GM12891 (cell line): ENCODE results near the gene IARS1.

Experiments used
- DNase-seq: peaks from one replicate; pipeline ENCODE4 v3.0.0; 2011; ENCODE audit warnings: low spot score; ENCODE audit not compliant: insufficient read length
- FAIRE-seq: peaks from 2 replicates; lab custom pipeline; 2011; peaks lifted over from hg19 to GRCh38; lab: Jason Lieb, UNC
- PAX5 ChIP-seq: IDR thresholded peaks from 2 replicates; pipeline ENCODE4 v1.6.1; 2011; ENCODE audit warnings: low read length, moderate library complexity, mild to moderate bottlenecking; ENCODE audit not compliant: insufficient read depth, severe bottlenecking
- POLR2A ChIP-seq: IDR thresholded peaks from 2 replicates; pipeline ENCODE4 v1.6.1; 2011; ENCODE audit warnings: low read depth, low read length, control low read depth
- POLR2AphosphoS5 ChIP-seq: IDR thresholded peaks from 2 replicates; pipeline ENCODE4 v1.6.1; 2011; ENCODE audit warnings: low read depth, low read length, control low read depth
- POU2F2 ChIP-seq: IDR thresholded peaks from 2 replicates; pipeline ENCODE4 v1.6.1; 2011; ENCODE audit warnings: low read depth, mild to moderate bottlenecking, control low read depth, low read length, moderate library complexity
- SPI1 ChIP-seq: IDR thresholded peaks from 2 replicates; pipeline ENCODE4 v1.6.1; 2011; ENCODE audit warnings: low read depth, low read length, control low read depth
- TAF1 ChIP-seq: IDR thresholded peaks from 2 replicates; pipeline ENCODE4 v1.6.1; 2011; ENCODE audit warnings: low read depth, low read length, control low read depth

Gene IARS1

DNA sequence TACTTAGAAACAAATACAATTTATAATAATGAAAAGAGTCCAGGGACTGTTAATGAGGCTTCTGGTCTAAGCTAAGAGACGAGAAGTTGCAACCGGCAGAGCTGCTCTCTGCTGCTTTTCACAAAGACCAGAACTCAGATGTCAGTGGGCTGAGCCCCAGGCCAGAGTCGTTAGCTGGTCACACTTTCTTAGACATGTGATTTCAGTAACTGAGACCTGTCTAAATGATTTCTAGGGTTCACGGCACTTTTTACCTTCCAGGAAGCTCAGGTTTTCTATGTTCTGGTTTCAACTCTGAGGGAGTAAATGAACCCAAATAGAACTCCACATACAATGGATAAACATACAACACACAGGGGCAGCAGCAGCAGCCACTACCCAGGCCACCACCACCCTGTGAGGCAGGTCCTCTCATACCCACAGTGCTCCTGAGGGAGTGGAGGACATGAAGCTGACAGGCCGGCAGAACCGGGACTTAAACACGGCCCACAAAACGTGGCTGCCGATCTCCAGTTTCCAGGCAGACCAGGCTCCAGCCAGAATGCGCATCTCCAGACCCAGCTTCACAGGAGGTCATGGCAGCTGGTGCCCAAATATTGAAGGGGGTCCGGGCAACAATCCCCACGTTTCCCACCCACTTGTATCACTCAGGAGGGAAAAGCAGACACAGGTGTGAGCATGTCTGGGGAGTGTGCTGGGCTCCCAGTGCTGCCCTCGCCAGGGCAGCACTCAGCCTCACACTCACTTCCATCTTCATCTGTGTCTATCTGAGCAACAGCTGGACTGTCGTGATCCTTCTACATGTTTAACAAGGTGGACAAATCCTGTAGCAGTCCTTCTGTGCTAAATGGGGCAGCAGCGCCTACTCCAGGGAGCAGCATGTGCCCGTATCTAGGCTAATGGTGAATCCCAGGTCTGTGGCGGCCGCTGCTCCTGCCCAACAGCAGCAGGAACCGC is 38.8 kb downstream of the IARS1 start:
- no peak for FAIRE-seq

DNA sequence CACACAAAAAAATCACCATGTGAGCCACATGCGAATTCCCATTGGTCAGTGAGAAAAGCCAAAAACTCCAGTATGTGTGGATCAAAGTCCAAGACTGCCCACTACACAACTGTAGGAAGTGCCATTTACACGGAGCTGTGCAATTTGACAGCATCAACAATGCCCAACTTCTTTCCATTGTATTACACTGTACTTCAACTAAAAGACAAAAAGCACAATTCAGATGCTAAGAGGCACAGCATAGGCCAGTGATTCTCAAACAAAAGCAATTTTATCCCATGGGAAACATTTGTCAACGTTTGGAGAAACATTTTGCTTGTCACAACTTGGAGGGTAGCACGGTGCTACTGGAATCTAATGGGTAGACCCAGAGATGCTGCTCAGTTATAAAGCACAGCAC is 39.8 kb downstream of the IARS1 start:
- no peak for FAIRE-seq
- TF ChIP-seq PAX5: no peak
- no peak for TF ChIP-seq POLR2A
- no peak for TF ChIP-seq POLR2AphosphoS5
- no peak for DNase-seq

More for the DNA sequence above, 38.8 kb downstream of the IARS1 start:
- TF ChIP-seq POU2F2 (no peak), POLR2A (no peak), SPI1 (no peak), POLR2AphosphoS5 (no peak), PAX5 (no peak), TAF1 (no peak)
- no peak for DNase-seq

DNA sequence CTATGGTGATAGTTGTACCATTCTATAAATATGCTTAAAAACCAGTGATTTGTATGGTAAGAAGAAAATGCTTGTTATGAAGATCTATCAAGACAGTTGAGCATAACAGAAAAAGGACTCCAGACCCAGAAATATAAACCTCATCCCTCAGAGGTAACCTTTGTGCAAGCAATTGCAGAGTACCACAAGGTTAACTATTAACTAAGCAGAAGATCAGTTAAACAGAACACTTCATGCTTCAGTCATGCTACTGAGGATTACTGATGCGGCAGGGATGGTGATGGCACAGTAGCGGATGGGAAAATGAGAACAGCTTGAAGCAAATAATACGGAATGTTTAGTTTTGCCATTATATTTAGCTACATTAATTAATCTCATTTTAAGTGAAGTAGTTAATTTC is 45.5 kb downstream of the IARS1 start:
- TF ChIP-seq PAX5: no peak
- TF ChIP-seq TAF1: no peak
- no peak for TF ChIP-seq SPI1
- TF ChIP-seq POLR2A: no peak
- TF ChIP-seq POU2F2: no peak
- no peak for TF ChIP-seq POLR2AphosphoS5
- no peak for DNase-seq
- FAIRE-seq: no peak

DNA sequence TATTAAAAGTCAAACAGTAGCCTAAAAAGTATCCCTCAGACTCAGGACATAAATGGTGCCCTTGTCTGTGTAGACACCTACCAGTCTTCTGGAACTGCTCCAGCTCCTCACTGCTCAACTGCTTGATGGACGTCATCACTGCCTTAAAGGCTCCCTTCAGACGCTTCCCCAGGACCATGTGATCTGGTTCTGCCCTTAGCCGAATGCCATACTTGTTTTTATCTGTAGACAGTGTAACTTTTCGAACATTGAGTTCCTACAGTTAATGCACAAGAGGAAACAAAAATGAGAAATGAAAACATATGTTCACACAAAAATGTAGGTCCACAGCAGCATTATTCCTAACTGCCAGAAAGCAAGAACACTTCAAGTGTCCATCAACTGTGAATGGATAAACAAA is 46.2 kb downstream of the IARS1 start:
- TF ChIP-seq PAX5 (no peak), POLR2A (no peak), SPI1 (no peak), POLR2AphosphoS5 (no peak), POU2F2 (no peak), TAF1 (no peak)
- FAIRE-seq (no peak), DNase-seq (no peak)

DNA sequence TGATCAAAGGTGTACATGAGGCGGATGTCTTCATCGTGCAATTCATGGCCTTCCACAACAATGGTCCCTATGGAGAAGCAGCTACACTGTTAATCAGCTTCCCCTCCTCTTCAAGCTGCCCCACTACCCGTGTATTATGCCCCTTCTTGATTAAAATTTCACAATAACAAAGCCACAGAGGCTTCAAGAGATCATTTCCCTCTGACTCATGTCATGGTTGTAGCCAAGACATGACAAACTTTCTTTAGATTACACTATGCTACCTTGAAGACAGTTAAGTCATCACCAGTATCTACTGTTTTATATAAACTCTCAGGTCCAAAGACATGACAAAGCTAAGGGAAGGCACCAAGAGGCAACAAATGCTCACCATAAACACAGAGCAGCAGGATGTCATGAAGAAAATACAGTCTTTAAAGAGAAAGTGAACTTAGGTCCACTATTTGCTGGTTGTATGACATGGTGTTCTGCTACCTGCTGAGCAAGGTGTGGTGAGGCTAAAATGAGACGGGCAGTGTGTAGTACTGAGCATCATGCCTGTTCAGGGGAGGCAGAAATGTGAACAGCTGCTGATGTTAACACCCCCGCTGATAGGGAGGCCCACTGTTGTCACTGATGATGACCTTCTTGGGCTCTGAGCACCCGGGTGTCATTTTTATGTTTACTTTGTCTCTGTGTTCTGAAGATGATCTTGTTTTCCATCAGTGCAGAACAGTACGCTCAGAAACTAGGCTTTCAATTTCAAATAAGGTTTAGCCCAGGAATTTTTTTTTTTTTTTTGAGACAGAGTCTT is 48.3 kb downstream of the IARS1 start:
- TF ChIP-seq TAF1 (no peak), POLR2A (no peak), PAX5 (no peak), POU2F2 (no peak), POLR2AphosphoS5 (no peak), SPI1 (no peak)
- no peak for FAIRE-seq
- no peak for DNase-seq
